H1 (cell line): ENCODE measurements around the gene SLC38A10. TPM values are rescaled to one million over a fixed set of nuclear protein-coding genes. Genes with fewer than 3 reads are reported as not detected.

Experiments
- CBX8 ChIP-seq: fragments of 300-800, 300-1000 bp; sonication (generic); IDR thresholded peaks from 2 replicates; pipeline ENCODE4 v1.7.1; 2016; ENCODE audit warnings: low read depth, low read length, borderline replicate concordance
- CEBPB ChIP-seq: IDR thresholded peaks from 2 replicates; pipeline ENCODE4 v1.6.1; 2012; ENCODE audit warnings: low read depth, low read length
- HDAC6 ChIP-seq: IDR thresholded peaks from one replicate; pipeline ENCODE4 v1.7.1; 2012; ENCODE audit warnings: low read depth, mild to moderate bottlenecking, inconsistent platforms, low read length, moderate library complexity
- MAFK ChIP-seq: IDR thresholded peaks from 2 replicates; pipeline ENCODE4 v1.6.1; 2012; ENCODE audit warnings: low read depth, mild to moderate bottlenecking, improper control_type of control experiment, low read length
- POU5F1 ChIP-seq: IDR thresholded peaks from 2 replicates; pipeline ENCODE4 v1.6.1; 2011; ENCODE audit warnings: low read depth, mild to moderate bottlenecking, low read length, moderate library complexity
- YY1 ChIP-seq: IDR thresholded peaks from 2 replicates; pipeline ENCODE4 v1.6.1; 2011; ENCODE audit warnings: low read depth, mild to moderate bottlenecking, low read length
- polyA plus RNA-seq, 7 experiments: library from polyadenylated mRNA; depleted of rRNA in 3 of 7; stranded (reverse) in 5 of 7; unstranded in 2 of 7; fragments of >200 nt in 5 of 7; fragments of 200-250 nt in 2 of 7; gene quantifications; 1 replicate in 5 of 7; 2 replicates in 1 of 7; 4 replicates in 1 of 7; pipeline versions ENCODE4 v1.2.1 to v1.2.3, GENCODE V29; 2011 to 2013; ENCODE audit warnings: missing spikeins in 2 of 7, mixed read lengths in 2 of 7
- total RNA-seq: library from RNA; stranded (reverse); fragmentation: NEBNext Ultra II Directional; extraction: Animal tissue kit (Norgen Biotek cat#: 25700); gene quantifications from 2 replicates; pipeline ENCODE4 v1.2.1, GENCODE V29; 2021
- TF ChIP-seq, protein P1 (sequence below): IDR thresholded peaks from 2 replicates; pipeline ENCODE4 v1.6.1; 2012; ENCODE audit warnings: low read length, inconsistent platforms
- TF ChIP-seq, protein P2 (sequence below): IDR thresholded peaks from 2 replicates; pipeline ENCODE4 v1.6.1; 2012; ENCODE audit warnings: inconsistent platforms

The SLC38A10 gene
- total and polyA plus RNA-seq, 2 of the 8 experiments (the other 6 are each of a cell fraction or from before 2014, with no cell fraction given), result 26.4 to 41.0 TPM

DNA sequence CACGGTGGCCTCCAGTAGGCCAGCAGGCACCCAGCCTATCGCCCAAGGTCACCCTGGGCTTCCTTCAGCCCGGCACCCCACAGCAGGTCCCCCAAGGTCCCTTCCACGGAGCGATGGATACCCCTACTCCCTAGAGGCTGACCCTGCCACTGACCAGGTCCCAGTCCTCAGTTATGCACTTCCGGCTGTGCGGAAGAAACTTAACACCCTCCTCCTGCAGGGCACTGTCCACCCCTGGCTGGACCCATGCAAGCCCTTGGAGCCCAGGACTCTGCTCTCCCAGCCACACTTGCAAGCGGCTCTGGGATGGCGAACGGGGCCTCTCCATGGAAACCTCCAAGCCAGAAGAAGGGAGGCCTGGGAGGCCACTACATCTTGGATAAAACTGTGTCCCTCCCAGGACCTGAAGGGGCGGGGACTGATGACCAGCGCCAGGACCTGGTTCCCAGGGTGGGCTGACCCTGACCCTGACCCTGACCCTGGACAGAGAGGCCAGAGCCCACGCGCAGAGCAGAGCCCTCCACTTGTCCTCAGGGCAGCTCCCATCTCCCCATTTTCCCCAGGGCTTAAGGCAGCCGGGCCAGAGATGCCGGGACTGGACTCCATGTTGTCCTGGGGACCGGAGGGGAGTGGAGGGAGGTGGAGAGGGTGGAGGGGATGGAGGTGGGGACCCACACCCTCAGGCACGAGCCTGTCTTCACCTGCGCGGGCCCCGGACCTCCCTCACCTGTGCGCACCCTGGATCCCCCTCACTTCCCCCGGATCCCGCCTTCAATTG is 73.1 kb downstream of the SLC38A10 start (continued):
- no peak for TF ChIP-seq POU5F1
- TF ChIP-seq YY1, result no peak
- no peak for TF ChIP-seq CEBPB
- TF ChIP-seq HDAC6, result no peak
- TF ChIP-seq MAFK, result no peak
- TF ChIP-seq, protein P1, sequence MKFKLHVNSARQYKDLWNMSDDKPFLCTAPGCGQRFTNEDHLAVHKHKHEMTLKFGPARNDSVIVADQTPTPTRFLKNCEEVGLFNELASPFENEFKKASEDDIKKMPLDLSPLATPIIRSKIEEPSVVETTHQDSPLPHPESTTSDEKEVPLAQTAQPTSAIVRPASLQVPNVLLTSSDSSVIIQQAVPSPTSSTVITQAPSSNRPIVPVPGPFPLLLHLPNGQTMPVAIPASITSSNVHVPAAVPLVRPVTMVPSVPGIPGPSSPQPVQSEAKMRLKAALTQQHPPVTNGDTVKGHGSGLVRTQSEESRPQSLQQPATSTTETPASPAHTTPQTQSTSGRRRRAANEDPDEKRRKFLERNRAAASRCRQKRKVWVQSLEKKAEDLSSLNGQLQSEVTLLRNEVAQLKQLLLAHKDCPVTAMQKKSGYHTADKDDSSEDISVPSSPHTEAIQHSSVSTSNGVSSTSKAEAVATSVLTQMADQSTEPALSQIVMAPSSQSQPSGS, result no peak
- TF ChIP-seq, protein P2, sequence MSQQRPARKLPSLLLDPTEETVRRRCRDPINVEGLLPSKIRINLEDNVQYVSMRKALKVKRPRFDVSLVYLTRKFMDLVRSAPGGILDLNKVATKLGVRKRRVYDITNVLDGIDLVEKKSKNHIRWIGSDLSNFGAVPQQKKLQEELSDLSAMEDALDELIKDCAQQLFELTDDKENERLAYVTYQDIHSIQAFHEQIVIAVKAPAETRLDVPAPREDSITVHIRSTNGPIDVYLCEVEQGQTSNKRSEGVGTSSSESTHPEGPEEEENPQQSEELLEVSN, result no peak
- no peak for TF ChIP-seq CBX8
